HCT116 (cell line): ENCODE results near the gene TRIM29. TPM values are rescaled to one million over a fixed set of nuclear protein-coding genes. Genes with fewer than 3 reads are reported as not detected.

Experiments
- ATAC-seq: fragments of 200-7000 bp; cut with Tn5 transposase; 2 replicates; pipeline ENCODE4 v1.9.1; 2020; ENCODE audit warnings: mild to moderate bottlenecking, moderate library complexity
- BruUV-seq: library from RNA; stranded (reverse); fragments of 400-500 nt; replicated peaks from 2 replicates; lab custom pipeline; 2021; lab: Mats Ljungman, UMichigan
- CTCF ChIA-PET: fragments of 300-600 bp; sonication (Branson Sonifier 250); formaldehyde crosslinking; loops from one replicate; lab custom pipeline; 2021; ENCODE audit warnings: antibody characterized with exemption; lab: Charles Lee
- POLR2A ChIA-PET: fragments of 300-600, 350-600 bp; sonication (Branson Sonifier 250); formaldehyde crosslinking; loops from one replicate; lab custom pipeline; 2021; ENCODE audit warnings: antibody characterized with exemption; lab: Charles Lee
- RAD21 ChIA-PET, 2 experiments: fragments of 300-600 bp; sonication (Branson Sonifier 250); formaldehyde crosslinking; loops; one replicate each; lab custom pipeline; 2023; ENCODE audit warnings: low total read pairs in 2 of 2; ENCODE audit not compliant: uncharacterized antibody in 2 of 2, unreplicated experiment in 2 of 2, low non-redundant PET in 1 of 2; lab: Charles Lee
- DNase-seq: peaks from one replicate; pipeline ENCODE4 v3.0.0-alpha.2; 2010; ENCODE audit warnings: low read depth, low spot score
- H2AFZ ChIP-seq: fragments of 200-600 bp; shearing (Covaris generic), sonication (generic); 2 replicates; pipeline ENCODE4 v1.6.1; 2017; ENCODE audit warnings: low read depth, mixed run types, mixed read lengths, antibody characterized with exemption, low read length; ENCODE audit not compliant: poor library complexity, severe bottlenecking
- H3K27ac ChIP-seq: 2 replicates; pipeline ENCODE4 v1.5.1; 2012; ENCODE audit warnings: low read depth, low read length
- H3K27me3 ChIP-seq: fragments of 200-600 bp; sonication (generic); 2 replicates; pipeline ENCODE4 v1.6.1; 2016; ENCODE audit warnings: mixed run types, low read length, mixed read lengths; ENCODE audit not compliant: insufficient read depth
- H3K36me3 ChIP-seq, 2 experiments: fragments of 200-500 bp in 1 of 2; fragments of 200-600 bp in 1 of 2; sonication (Bioruptor generic) in 1 of 2; sonication (generic) in 1 of 2; 2 replicates each; pipeline versions ENCODE4 v1.5.1 to v1.6.1; 2014 to 2016; ENCODE audit warnings: low read length in 2 of 2, inconsistent platforms in 1 of 2, mixed read lengths in 1 of 2, mixed run types in 1 of 2; ENCODE audit not compliant: insufficient read depth in 2 of 2, control insufficient read depth in 1 of 2
- H3K4me1 ChIP-seq, 2 experiments: fragments of 200-600 bp in 1 of 2; sonication (generic) in 1 of 2; 2 replicates each; pipeline versions ENCODE4 v1.5.1 to v1.6.1; 2012 to 2017; ENCODE audit warnings: low read length in 2 of 2, inconsistent platforms in 1 of 2, mild to moderate bottlenecking in 1 of 2, mixed read lengths in 1 of 2, mixed run types in 1 of 2, moderate library complexity in 1 of 2; ENCODE audit not compliant: insufficient read depth in 2 of 2, control insufficient read depth in 1 of 2
- H3K4me2 ChIP-seq: fragments of 200-600 bp; sonication (generic); 2 replicates; pipeline ENCODE4 v1.6.1; 2017; ENCODE audit warnings: mixed run types, low read length, mixed read lengths
- H3K4me3 ChIP-seq, 2 experiments: fragments of 200-600 bp in 1 of 2; sonication (generic) in 1 of 2; replicated peaks in 1 of 2; 2 replicates each; pipeline ENCODE4 v1.5.1; 2011 to 2016; ENCODE audit warnings: low read length in 2 of 2, control low read depth in 1 of 2, low read depth in 1 of 2, mild to moderate bottlenecking in 1 of 2, mixed read lengths in 1 of 2, mixed run types in 1 of 2
- H3K79me2 ChIP-seq: fragments of 200-600 bp; sonication (generic); 2 replicates; pipeline ENCODE4 v1.6.1; 2017; ENCODE audit warnings: mild to moderate bottlenecking, mixed run types, low read length, moderate library complexity, mixed read lengths; ENCODE audit not compliant: insufficient read depth
- H3K9ac ChIP-seq: fragments of 200-600 bp; sonication (generic); 2 replicates; pipeline ENCODE4 v1.6.1; 2016; ENCODE audit warnings: low read length, mixed read lengths
- H3K9me2 ChIP-seq: fragments of 200-600 bp; sonication (generic), shearing (Covaris generic); 2 replicates; pipeline ENCODE4 v1.6.1; 2017; ENCODE audit warnings: mixed run types, mild to moderate bottlenecking, moderate library complexity; ENCODE audit not compliant: insufficient read depth
- H3K9me3 ChIP-seq, 2 experiments: fragments of 200-500 bp in 1 of 2; fragments of 200-600 bp in 1 of 2; sonication (Bioruptor generic) in 1 of 2; sonication (generic) in 1 of 2; 2 replicates each; pipeline ENCODE4 v1.6.1; 2014 to 2017; ENCODE audit warnings: low read length in 2 of 2, mixed read lengths in 2 of 2, inconsistent platforms in 1 of 2, low read depth in 1 of 2, mild to moderate bottlenecking in 1 of 2, mixed run types in 1 of 2, moderate library complexity in 1 of 2; ENCODE audit not compliant: control insufficient read depth in 1 of 2, insufficient read depth in 1 of 2
- H4K20me1 ChIP-seq: fragments of 200-600 bp; sonication (generic), shearing (Covaris generic); 2 replicates; pipeline ENCODE4 v1.6.1; 2017; ENCODE audit warnings: mixed run types, mild to moderate bottlenecking, moderate library complexity; ENCODE audit not compliant: insufficient read depth
- CEBPB ChIP-seq: IDR thresholded peaks from 2 replicates; pipeline ENCODE4 v1.6.1; 2012; ENCODE audit warnings: low read depth
- EGR1 ChIP-seq: IDR thresholded peaks from 2 replicates; pipeline ENCODE4 v1.6.1; 2012; ENCODE audit warnings: low read depth
- EZH2 ChIP-seq: fragments of 200-600 bp; sonication (generic); IDR thresholded peaks from 2 replicates; pipeline ENCODE4 v1.6.1; 2017; ENCODE audit warnings: antibody characterized with exemption, mixed run types
- JUND ChIP-seq: IDR thresholded peaks from 2 replicates; pipeline ENCODE4 v1.6.1; 2012
- POLR2A ChIP-seq: IDR thresholded peaks from 2 replicates; pipeline ENCODE4 v1.7.0; 2011; ENCODE audit warnings: borderline replicate concordance; ENCODE audit not compliant: insufficient read depth, insufficient read length; ENCODE audit errors: extremely low read depth
- POLR2AphosphoS5 ChIP-seq: IDR thresholded peaks from 2 replicates; pipeline ENCODE4 v1.6.1; 2011; ENCODE audit warnings: mild to moderate bottlenecking, low read depth, low read length, moderate library complexity
- RAD21 ChIP-seq: IDR thresholded peaks from 2 replicates; pipeline ENCODE4 v1.6.1; 2012; ENCODE audit warnings: low read depth, mild to moderate bottlenecking
- SIN3A ChIP-seq: IDR thresholded peaks from 2 replicates; pipeline ENCODE4 v1.6.1; 2012; ENCODE audit warnings: low read depth
- YY1 ChIP-seq: IDR thresholded peaks from 2 replicates; pipeline ENCODE4 v1.6.1; 2011; ENCODE audit warnings: low read length, low read depth, moderate library complexity, mild to moderate bottlenecking; ENCODE audit not compliant: insufficient replicate concordance; ENCODE audit errors: extremely low read depth
- ZFX ChIP-seq: fragments of 450-650 bp; IDR thresholded peaks from 2 replicates; pipeline ENCODE4 v1.6.1; 2017
- intact Hi-C: fragments of 100-400 bp; cut with micrococcal nuclease; formaldehyde crosslinking; loops from 2 replicates; pipeline ENCODE4 v1.10.0; 2022
- total RNA-seq: library from RNA; stranded (reverse); gene quantifications from one replicate; pipeline ENCODE4 v1.2.1, GENCODE V29; 2021; ENCODE audit not compliant: unreplicated experiment
- TF ChIP-seq, protein P1 (sequence below): IDR thresholded peaks from 2 replicates; pipeline ENCODE4 v1.6.1; 2012
- TF ChIP-seq, protein P2 (sequence below), 3 experiments: fragments of 200-600 bp in 1 of 3; sonication (generic) in 1 of 3; IDR thresholded peaks in 2 of 3; conservative IDR thresholded peaks in 1 of 3; 2 replicates each; pipeline ENCODE4 v1.5.1; 2012 to 2017; ENCODE audit warnings: low read depth in 2 of 3, low read length in 2 of 3, antibody characterized with exemption in 1 of 3, borderline replicate concordance in 1 of 3, control low read depth in 1 of 3, mild to moderate bottlenecking in 1 of 3, mixed read lengths in 1 of 3, mixed run types in 1 of 3, moderate library complexity in 1 of 3; ENCODE audit not compliant: insufficient read depth in 1 of 3
- TF ChIP-seq, protein P3 (sequence below): IDR thresholded peaks from 2 replicates; pipeline ENCODE4 v1.6.1; 2012; ENCODE audit warnings: low read depth

TRIM29 gene
- total RNA-seq, 1 experiment from 2014 or later: 0.54 TPM

DNA sequence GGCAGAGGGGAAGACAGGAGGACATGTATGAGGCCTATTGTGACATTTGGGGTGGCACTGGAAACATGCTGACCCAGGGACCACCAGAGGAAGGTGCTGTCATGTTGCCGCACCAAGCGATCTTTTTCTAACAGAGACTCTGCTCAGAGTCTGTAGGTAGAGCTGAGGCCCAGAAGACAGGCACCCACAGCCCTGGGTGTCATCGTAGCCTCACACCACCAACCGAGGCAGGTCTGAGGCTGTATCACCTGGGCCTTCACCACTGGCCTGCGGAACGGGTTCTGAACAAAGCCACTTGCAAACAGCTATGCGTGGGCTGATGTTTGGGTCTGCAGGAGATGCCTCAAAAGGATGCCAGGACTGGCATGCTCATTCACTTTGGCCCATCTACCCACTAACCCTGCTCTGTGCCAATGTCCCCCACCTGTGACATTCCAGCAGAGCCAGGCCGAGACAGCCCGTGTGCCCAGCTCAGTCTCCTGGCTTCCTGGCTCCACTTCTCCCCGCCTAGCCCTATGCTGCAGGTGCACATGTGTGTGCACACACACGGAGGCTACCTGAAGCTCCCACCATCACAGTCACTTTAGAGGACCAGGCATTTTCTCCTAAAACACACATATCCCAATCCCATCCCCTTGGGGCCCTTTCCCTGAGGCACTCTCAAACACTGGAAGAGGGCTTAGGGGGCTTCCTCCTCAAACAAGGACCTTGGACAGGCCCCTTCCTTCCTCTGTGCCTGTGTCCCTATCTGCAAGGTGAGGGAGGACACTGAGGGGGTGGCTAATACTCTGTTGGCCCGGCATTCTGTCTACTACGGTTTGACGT, 3.6 kb downstream of the TRIM29 start:
- CTCF ChIA-PET: no interaction called here
- ATAC-seq (no peak), DNase-seq (no peak)
- no peak overlapping the region for H3K27ac ChIP-seq
- no peak overlapping the region for H2AFZ ChIP-seq
- POLR2A ChIA-PET: no interaction called here
- no peak overlapping the region for H3K4me3 ChIP-seq
- H3K4me1 ChIP-seq: peaks cover 2 to 8% of the 10 kb centered on the region in 2 experiments; a peak in 2 of 4 replicates
- H3K9ac ChIP-seq: no peak overlapping the region
- no peak for TF ChIP-seq POLR2AphosphoS5
- no peak for TF ChIP-seq JUND
- no peak for TF ChIP-seq RAD21
- TF ChIP-seq CEBPB: no peak
- TF ChIP-seq, protein P1, sequence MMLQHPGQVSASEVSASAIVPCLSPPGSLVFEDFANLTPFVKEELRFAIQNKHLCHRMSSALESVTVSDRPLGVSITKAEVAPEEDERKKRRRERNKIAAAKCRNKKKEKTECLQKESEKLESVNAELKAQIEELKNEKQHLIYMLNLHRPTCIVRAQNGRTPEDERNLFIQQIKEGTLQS: no peak
- no peak for TF ChIP-seq POLR2A
- no peak for TF ChIP-seq EGR1
- TF ChIP-seq EZH2: no peak
- no peak for TF ChIP-seq YY1
- no peak for TF ChIP-seq SIN3A
- no peak for TF ChIP-seq ZFX
- TF ChIP-seq, protein P2, sequence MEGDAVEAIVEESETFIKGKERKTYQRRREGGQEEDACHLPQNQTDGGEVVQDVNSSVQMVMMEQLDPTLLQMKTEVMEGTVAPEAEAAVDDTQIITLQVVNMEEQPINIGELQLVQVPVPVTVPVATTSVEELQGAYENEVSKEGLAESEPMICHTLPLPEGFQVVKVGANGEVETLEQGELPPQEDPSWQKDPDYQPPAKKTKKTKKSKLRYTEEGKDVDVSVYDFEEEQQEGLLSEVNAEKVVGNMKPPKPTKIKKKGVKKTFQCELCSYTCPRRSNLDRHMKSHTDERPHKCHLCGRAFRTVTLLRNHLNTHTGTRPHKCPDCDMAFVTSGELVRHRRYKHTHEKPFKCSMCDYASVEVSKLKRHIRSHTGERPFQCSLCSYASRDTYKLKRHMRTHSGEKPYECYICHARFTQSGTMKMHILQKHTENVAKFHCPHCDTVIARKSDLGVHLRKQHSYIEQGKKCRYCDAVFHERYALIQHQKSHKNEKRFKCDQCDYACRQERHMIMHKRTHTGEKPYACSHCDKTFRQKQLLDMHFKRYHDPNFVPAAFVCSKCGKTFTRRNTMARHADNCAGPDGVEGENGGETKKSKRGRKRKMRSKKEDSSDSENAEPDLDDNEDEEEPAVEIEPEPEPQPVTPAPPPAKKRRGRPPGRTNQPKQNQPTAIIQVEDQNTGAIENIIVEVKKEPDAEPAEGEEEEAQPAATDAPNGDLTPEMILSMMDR (IDR thresholded peaks at IDR 0.05 in 2 of 3, conservative IDR thresholded peaks at IDR 0.05 in 1 of 3; ENCODE audit: borderline replicate concordance in 1 of 3, insufficient read depth in 1 of 3, low read depth in 2 of 3, low read length in 2 of 3): no peak
- TF ChIP-seq, protein P3, sequence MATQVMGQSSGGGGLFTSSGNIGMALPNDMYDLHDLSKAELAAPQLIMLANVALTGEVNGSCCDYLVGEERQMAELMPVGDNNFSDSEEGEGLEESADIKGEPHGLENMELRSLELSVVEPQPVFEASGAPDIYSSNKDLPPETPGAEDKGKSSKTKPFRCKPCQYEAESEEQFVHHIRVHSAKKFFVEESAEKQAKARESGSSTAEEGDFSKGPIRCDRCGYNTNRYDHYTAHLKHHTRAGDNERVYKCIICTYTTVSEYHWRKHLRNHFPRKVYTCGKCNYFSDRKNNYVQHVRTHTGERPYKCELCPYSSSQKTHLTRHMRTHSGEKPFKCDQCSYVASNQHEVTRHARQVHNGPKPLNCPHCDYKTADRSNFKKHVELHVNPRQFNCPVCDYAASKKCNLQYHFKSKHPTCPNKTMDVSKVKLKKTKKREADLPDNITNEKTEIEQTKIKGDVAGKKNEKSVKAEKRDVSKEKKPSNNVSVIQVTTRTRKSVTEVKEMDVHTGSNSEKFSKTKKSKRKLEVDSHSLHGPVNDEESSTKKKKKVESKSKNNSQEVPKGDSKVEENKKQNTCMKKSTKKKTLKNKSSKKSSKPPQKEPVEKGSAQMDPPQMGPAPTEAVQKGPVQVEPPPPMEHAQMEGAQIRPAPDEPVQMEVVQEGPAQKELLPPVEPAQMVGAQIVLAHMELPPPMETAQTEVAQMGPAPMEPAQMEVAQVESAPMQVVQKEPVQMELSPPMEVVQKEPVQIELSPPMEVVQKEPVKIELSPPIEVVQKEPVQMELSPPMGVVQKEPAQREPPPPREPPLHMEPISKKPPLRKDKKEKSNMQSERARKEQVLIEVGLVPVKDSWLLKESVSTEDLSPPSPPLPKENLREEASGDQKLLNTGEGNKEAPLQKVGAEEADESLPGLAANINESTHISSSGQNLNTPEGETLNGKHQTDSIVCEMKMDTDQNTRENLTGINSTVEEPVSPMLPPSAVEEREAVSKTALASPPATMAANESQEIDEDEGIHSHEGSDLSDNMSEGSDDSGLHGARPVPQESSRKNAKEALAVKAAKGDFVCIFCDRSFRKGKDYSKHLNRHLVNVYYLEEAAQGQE: no peak
- BruUV-seq: no TSS peak
- no peak overlapping the region for H3K4me2 ChIP-seq
- no peaks in the 10 kb centered on the region for H3K9me3 ChIP-seq
- H3K27me3 ChIP-seq: no peaks in the 10 kb centered on the region
- no peaks in the 10 kb centered on the region for H3K36me3 ChIP-seq
- RAD21 ChIA-PET: no interaction called here
- H3K79me2 ChIP-seq: no peaks in the 10 kb centered on the region
- H4K20me1 ChIP-seq: no peaks in the 10 kb centered on the region
- H3K9me2 ChIP-seq: no peaks in the 10 kb centered on the region
- intact Hi-C loops: no loop called here
